CD4-positive, alpha-beta T cell (primary cell): ENCODE measurements around the gene ZNF544. TPM values are rescaled to one million over a fixed set of nuclear protein-coding genes. Genes with fewer than 3 reads are reported as not detected.

Experiments used
- ATAC-seq: fragments of 200-7000 bp; cut with Tn5 transposase; one replicate; pipeline ENCODE4 v1.10.0; 2022; ENCODE audit warnings: mild to moderate bottlenecking; ENCODE audit not compliant: poor library complexity
- CTCF ChIA-PET: fragments of 350-600 bp; sonication (Branson Sonifier 250); formaldehyde crosslinking; loops from one replicate; lab custom pipeline; 2021; ENCODE audit warnings: antibody characterized with exemption, inconsistent platforms; lab: Charles Lee
- POLR2A ChIA-PET: fragments of 350-600 bp; sonication (Branson Sonifier 250); formaldehyde crosslinking; loops from one replicate; lab custom pipeline; 2021; ENCODE audit warnings: antibody characterized with exemption, inconsistent platforms; lab: Charles Lee
- DNase-seq, 14 experiments: peaks; one replicate each; pipeline ENCODE4 v3.0.0-alpha.2; 2013 to 2020; ENCODE audit warnings: mixed read lengths in 2 of 14
- H3K27ac ChIP-seq, 2 donors: one replicate each; pipeline versions ENCODE4 v1.5.1 to v1.7.0; 2013; ENCODE audit warnings: low read length in 2 of 2, low read depth in 1 of 2, mild to moderate bottlenecking in 1 of 2
- H3K27me3 ChIP-seq, 2 experiments: 1 replicate in 1 of 2; 2 replicates in 1 of 2; pipeline versions ENCODE4 v1.6.1 to v1.7.0; 2013; ENCODE audit warnings: low read length in 2 of 2, control low read depth in 1 of 2, mild to moderate bottlenecking in 1 of 2, moderate library complexity in 1 of 2; ENCODE audit not compliant: insufficient read depth in 2 of 2, control insufficient read depth in 1 of 2
- H3K36me3 ChIP-seq: one replicate; pipeline ENCODE4 v1.6.1; 2013; ENCODE audit warnings: low read length, control low read depth; ENCODE audit not compliant: insufficient read depth
- H3K4me1 ChIP-seq: one replicate; pipeline ENCODE4 v1.6.1; 2013; ENCODE audit warnings: low read length, control low read depth; ENCODE audit not compliant: insufficient read depth
- H3K4me3 ChIP-seq: one replicate; pipeline ENCODE4 v1.5.1; 2013; ENCODE audit warnings: mild to moderate bottlenecking, low read length, moderate library complexity
- H3K9me3 ChIP-seq, 2 experiments: 1 replicate in 1 of 2; 2 replicates in 1 of 2; pipeline versions ENCODE4 v1.6.1 to v1.7.0; 2013; ENCODE audit warnings: low read length in 2 of 2, mild to moderate bottlenecking in 2 of 2, control low read depth in 1 of 2, moderate library complexity in 1 of 2; ENCODE audit not compliant: control insufficient read depth in 1 of 2, insufficient read depth in 1 of 2
- H3K27ac Mint-ChIP-seq: one replicate; pipeline ENCODE4 v1.8.0; 2020; ENCODE audit warnings: mixed read lengths
- H3K27me3 Mint-ChIP-seq: one replicate; pipeline ENCODE4 v1.8.0; 2021; ENCODE audit warnings: mixed read lengths
- H3K36me3 Mint-ChIP-seq: one replicate; pipeline ENCODE4 v1.8.0; 2021; ENCODE audit warnings: low read depth, mixed read lengths
- H3K4me1 Mint-ChIP-seq: one replicate; pipeline ENCODE4 v1.8.0; 2021; ENCODE audit warnings: low read depth, mixed read lengths
- H3K4me3 Mint-ChIP-seq: one replicate; pipeline ENCODE4 v1.8.0; 2020; ENCODE audit warnings: mild to moderate bottlenecking, mixed read lengths
- H3K9me3 Mint-ChIP-seq: one replicate; pipeline ENCODE4 v1.8.0; 2020; ENCODE audit warnings: mixed read lengths
- intact Hi-C, 2 experiments: fragments of 100-400 bp; cut with DNase I in 1 of 2; cut with micrococcal nuclease in 1 of 2; formaldehyde crosslinking; loops; one replicate each; pipeline versions ENCODE4 v1.15.1 to v1.9.0; 2023 to 2025; cut with DNase I, micrococcal nuclease
- total RNA-seq, 174 experiments: library from RNA in 2 of 174; stranded (reverse) in 2 of 174; gene quantifications; one replicate each; pipeline ENCODE4 v1.2.3 and lab custom pipeline; 2021 to 2026
- TF ChIP-seq, protein P1 (sequence below): fragments of 200-600 bp; IDR thresholded peaks from one replicate; pipeline ENCODE4 v1.8.0; 2022; ENCODE audit warnings: antibody characterized with exemption, mild to moderate bottlenecking

Gene ZNF544
- total RNA-seq, 2 experiments from 2014 or later = 6.3 to 7.2 TPM

DNA sequence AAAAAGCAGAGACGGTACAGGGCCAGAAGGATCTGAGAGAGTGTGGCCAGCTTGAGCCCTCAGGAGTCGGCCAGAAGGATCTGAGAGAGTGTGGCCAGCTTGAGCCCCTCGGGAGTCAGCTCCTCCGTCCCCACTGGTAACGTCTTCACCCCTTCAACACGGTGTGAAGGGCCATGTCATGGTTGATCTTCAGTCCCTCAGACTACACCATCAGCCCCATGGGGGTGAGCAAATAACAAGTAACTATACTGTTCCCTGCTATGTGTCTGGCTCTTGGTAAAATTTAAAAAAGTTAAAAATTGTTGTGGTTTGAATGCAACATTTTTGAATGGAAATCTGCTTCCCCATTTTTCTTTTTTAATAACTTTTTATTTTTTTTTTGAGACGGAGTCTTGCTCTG lies 48.5 kb downstream of the ZNF544 start:
- ATAC-seq (no peak), DNase-seq (no peak)
- Mint-ChIP-seq H3K36me3 (peaks cover 74% of the 10 kb centered on the region), H3K27ac (no peak overlapping the region), H3K4me1 (peaks cover 39% of the 10 kb centered on the region), H3K4me3 (no peak overlapping the region), H3K27me3 (no peaks in the 10 kb centered on the region), H3K9me3 (peaks cover 2% of the 10 kb centered on the region)
- CTCF ChIA-PET = no interaction called here
- TF ChIP-seq, protein P1, sequence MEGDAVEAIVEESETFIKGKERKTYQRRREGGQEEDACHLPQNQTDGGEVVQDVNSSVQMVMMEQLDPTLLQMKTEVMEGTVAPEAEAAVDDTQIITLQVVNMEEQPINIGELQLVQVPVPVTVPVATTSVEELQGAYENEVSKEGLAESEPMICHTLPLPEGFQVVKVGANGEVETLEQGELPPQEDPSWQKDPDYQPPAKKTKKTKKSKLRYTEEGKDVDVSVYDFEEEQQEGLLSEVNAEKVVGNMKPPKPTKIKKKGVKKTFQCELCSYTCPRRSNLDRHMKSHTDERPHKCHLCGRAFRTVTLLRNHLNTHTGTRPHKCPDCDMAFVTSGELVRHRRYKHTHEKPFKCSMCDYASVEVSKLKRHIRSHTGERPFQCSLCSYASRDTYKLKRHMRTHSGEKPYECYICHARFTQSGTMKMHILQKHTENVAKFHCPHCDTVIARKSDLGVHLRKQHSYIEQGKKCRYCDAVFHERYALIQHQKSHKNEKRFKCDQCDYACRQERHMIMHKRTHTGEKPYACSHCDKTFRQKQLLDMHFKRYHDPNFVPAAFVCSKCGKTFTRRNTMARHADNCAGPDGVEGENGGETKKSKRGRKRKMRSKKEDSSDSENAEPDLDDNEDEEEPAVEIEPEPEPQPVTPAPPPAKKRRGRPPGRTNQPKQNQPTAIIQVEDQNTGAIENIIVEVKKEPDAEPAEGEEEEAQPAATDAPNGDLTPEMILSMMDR = no peak
- intact Hi-C loops = loop anchor here (5.0 to 10.0 kb wide), 3 partner anchors 50 to 550 kb away; partner anchors contain the start of genes ZNF544 (in 2 of the 2) and ZNF671 (in 1 of the 2)
- POLR2A ChIA-PET = no interaction called here
- H3K9me3 ChIP-seq = peaks cover 29 to 39% of the 10 kb centered on the region in 2 experiments
- peaks cover 29% of the 10 kb centered on the region for H3K4me1 ChIP-seq
- peaks cover 21% of the 10 kb centered on the region for H3K36me3 ChIP-seq
- no peak overlapping the region for H3K27ac ChIP-seq
- no peak overlapping the region for H3K4me3 ChIP-seq
- H3K27me3 ChIP-seq = no peaks in the 10 kb centered on the region

- ChIA-PET CTCF (interaction anchor here (0.6 kb wide), 1 partner anchor 50 kb away, joined by 5 read pairs; no protein-coding TSS in a partner anchor), POLR2A (interaction anchor here (0.7 to 3.6 kb wide), 16 partner anchors 10 to 275 kb away, joined by 3 to 31 read pairs (median 4); partner anchors contain the start of genes ERVK3-1, ZNF274, ZNF329 and ZNF497)
- Histone ChIP-seq H3K9me3 (peaks cover 22 to 31% of the 10 kb centered on the region in 2 experiments), H3K36me3 (peaks cover 21% of the 10 kb centered on the region), H3K27me3 (no peaks in the 10 kb centered on the region), H3K4me1 (peaks cover 29% of the 10 kb centered on the region), H3K27ac (peak overlapping the region; percentile 81 to 85), H3K4me3 (peak overlapping the region; percentile 89)
- peaks cover 68% of the 10 kb centered on the region for H3K36me3 Mint-ChIP-seq
- DNase-seq = no peak
- peak; percentile 7 for ATAC-seq
- H3K4me3 Mint-ChIP-seq = peak overlapping the region; percentile 98
- H3K4me1 Mint-ChIP-seq = peaks cover 41% of the 10 kb centered on the region
- H3K27me3 Mint-ChIP-seq = no peaks in the 10 kb centered on the region
- peak overlapping the region; percentile 92 for H3K27ac Mint-ChIP-seq
- intact Hi-C loops = loop anchor here (1.0 to 10.0 kb wide), 6 partner anchors 27 to 551 kb away; partner anchors contain the start of genes ERVK3-1 (in 2 of the 2), ZNF274 (in 2 of the 2), ZNF544 (in 2 of the 2) and ZNF671 (in 1 of the 2)
- H3K9me3 Mint-ChIP-seq = peaks cover 2% of the 10 kb centered on the region
- TF ChIP-seq, protein P1 = no peak
Observed at GRCh38 chr19:58277748-58278540, 49.2 kb downstream of the ZNF544 start.

DNA sequence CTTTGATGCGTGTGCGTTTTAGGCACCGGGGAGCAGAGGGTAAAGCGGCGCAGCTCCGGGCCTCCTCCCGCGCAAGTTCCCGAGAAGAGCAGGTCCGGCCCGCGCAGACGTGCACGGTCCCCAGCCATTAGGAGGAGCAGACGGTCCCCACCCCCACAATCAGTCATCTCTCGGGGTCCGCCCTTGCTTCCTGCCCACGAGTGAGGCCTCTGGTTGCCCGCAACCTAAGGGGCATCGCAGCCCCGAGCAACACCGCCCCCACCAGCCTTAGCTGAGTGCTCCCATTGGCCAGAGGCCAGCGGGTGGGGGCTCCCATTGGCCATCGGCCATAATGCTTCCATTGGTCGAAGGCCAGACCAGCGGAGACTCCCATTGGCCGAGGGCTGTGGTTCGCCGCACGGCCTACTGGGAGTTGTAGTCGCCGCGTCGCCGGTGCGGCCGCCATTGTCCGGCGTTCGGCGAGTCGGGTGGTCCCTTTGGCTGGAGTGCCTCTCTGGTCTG lies 49.9 kb downstream of the ZNF544 start, which contains the start of gene ZNF8:
Gene ZNF8 (plus strand): TSS at position 415 of the 501 bp plus-strand sequence. CDS start 127 bp downstream, outside the sequence.
- peak within 1 kb of the TSS; percentile 81 to 85 for H3K27ac ChIP-seq

More for the DNA sequence above, 49.9 kb downstream of the ZNF544 start, which contains the start of gene ZNF8:
- DNase-seq = peak; percentile 89 to 99 (median 96)
- no peaks in the 10 kb centered on the region for H3K27me3 Mint-ChIP-seq
- Histone ChIP-seq H3K9me3 (peaks cover 18 to 25% of the 10 kb centered on the region in 2 experiments), H3K4me1 (peaks cover 29% of the 10 kb centered on the region), H3K36me3 (peaks cover 21% of the 10 kb centered on the region), H3K4me3 (peak within 1 kb of the TSS; percentile 89), H3K27me3 (no peaks in the 10 kb centered on the region)
- H3K27ac Mint-ChIP-seq = peak within 1 kb of the TSS; percentile 92
- peaks cover 73% of the 10 kb centered on the region for H3K36me3 Mint-ChIP-seq
- POLR2A ChIA-PET = interaction anchor here (0.8 to 3.6 kb wide), 15 partner anchors 10 to 276 kb away, joined by 3 to 31 read pairs (median 4); partner anchors contain the start of genes ERVK3-1, ZNF274, ZNF329 and ZNF497
- CTCF ChIA-PET = interaction anchor here (0.6 kb wide), 1 partner anchor 51 kb away, joined by 5 read pairs; no protein-coding TSS in a partner anchor
- peak within 1 kb of the TSS; percentile 98 for H3K4me3 Mint-ChIP-seq
- peaks cover 45% of the 10 kb centered on the region for H3K4me1 Mint-ChIP-seq
- TF ChIP-seq, protein P1 = no peak
- H3K9me3 Mint-ChIP-seq = peaks cover 2% of the 10 kb centered on the region
- ATAC-seq = peak; percentile 96
- intact Hi-C loops = loop anchor here (1.0 to 10.0 kb wide), 6 partner anchors 27 to 551 kb away; partner anchors contain the start of genes ERVK3-1 (in 2 of the 2), ZNF274 (in 2 of the 2), ZNF544 (in 2 of the 2) and ZNF671 (in 1 of the 2)
